GM18951 (cell line): ENCODE data around the gene PRPF8.

Source experiments
- POLR2A ChIP-seq: IDR thresholded peaks from 4 replicates; pipeline ENCODE4 v1.6.1; 2011; ENCODE audit warnings: mild to moderate bottlenecking; ENCODE audit not compliant: insufficient read length, insufficient read depth; ENCODE audit errors: extremely low read depth
- in situ Hi-C: fragments of 300-500 bp; cut with MboI; formaldehyde crosslinking; loops from one replicate; pipeline ENCODE4 v1.12.0; 2022; ENCODE audit warnings: low sequenced_read_pairs, mixed read lengths, inconsistent platforms; ENCODE audit not compliant: unreplicated experiment

PRPF8 gene

DNA sequence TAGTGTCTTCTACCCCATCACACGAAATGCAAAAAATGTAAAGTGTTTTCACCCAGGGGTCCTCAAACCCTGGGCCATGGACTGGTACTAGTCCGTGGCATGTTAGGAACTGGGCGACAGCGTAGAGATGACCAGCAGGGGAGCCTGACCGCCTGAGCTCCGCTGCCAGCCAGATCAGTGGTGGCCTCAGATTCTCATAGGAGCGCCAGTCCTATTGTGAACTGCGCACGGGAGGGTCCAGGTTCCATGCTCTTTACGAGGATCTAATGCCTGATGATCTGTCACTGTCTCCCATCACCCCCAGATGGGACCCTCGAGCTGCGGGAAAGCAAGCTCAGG is 43.6 kb downstream of the PRPF8 start:
- in situ Hi-C loops = no loop called here
- TF ChIP-seq POLR2A = no peak

DNA sequence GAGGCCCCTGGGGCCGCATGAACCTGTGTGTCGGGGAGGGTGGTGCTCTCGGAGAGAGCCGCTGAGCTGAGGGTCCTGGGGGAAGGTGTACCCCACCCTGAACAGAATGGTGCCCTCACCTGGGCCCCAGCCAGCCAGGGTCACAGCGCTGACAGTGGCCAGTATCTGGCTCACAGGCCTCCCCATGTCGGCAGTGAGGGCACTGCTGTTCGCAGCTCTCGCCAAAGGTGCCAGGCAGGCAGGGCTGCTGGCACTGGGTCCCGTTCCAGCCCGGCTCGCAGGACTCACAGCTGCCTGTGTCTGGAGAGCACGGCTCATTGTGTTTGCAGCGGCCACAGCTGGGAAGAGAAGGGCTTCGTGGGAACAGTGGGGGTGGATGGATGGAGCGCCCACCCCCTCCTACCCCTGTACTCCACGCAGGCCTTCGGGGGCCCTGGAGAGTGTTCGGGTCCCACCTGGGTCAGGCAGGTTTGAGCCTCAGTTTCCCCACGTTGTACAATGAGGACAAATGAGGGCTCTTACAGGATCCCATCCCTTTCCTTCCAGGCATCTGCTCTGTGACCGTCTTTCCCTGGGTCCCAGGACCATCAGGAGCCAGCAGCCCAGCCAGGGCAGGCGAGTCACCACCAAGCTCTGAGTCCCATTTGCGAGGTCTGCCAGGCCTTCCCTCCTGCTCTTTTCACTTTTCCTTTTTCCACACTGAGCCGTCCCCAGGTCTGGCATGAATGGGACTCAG is 44.2 kb downstream of the PRPF8 start:
- in situ Hi-C loops = no loop called here

GRCh38 chr17:1639549-1640180 is 45.0 kb downstream of the PRPF8 start:
- TF ChIP-seq POLR2A = no peak
- in situ Hi-C loops = loop anchor here (10.0 kb wide), 1 partner anchor 65 kb away; no protein-coding TSS in a partner anchor

More for the DNA sequence above, 44.2 kb downstream of the PRPF8 start:
- no peak for TF ChIP-seq POLR2A

GRCh38 chr17:1638624-1639300 is 45.9 kb downstream of the PRPF8 start:
- TF ChIP-seq POLR2A = no peak
- in situ Hi-C loops = loop anchor here (10.0 kb wide), 1 partner anchor 64 kb away; no protein-coding TSS in a partner anchor

GRCh38 chr17:1638171-1638590 is 46.5 kb downstream of the PRPF8 start:
- in situ Hi-C loops = loop anchor here (10.0 kb wide), 1 partner anchor 63 kb away; no protein-coding TSS in a partner anchor
- no peak for TF ChIP-seq POLR2A

- TF ChIP-seq POLR2A = no peak
- in situ Hi-C loops = loop anchor here (10.0 kb wide), 1 partner anchor 62 kb away; no protein-coding TSS in a partner anchor
These were observed 47.9 kb downstream of the PRPF8 start for GRCh38 chr17:1636732-1637285.

- in situ Hi-C loops = loop anchor here (10.0 kb wide), 1 partner anchor 61 kb away; no protein-coding TSS in a partner anchor
- no peak for TF ChIP-seq POLR2A
These were observed 48.8 kb downstream of the PRPF8 start for GRCh38 chr17:1635675-1636465.

GRCh38 chr17:1634841-1635650 is 49.6 kb downstream of the PRPF8 start:
- in situ Hi-C loops = loop anchor here (10.0 kb wide), 1 partner anchor 60 kb away; no protein-coding TSS in a partner anchor
- no peak for TF ChIP-seq POLR2A

GRCh38 chr17:1630662-1631061 is 54.0 kb downstream of the PRPF8 start:
- in situ Hi-C loops = loop anchor here (10.0 kb wide), 1 partner anchor 56 kb away; no protein-coding TSS in a partner anchor
- TF ChIP-seq POLR2A = no peak

DNA sequence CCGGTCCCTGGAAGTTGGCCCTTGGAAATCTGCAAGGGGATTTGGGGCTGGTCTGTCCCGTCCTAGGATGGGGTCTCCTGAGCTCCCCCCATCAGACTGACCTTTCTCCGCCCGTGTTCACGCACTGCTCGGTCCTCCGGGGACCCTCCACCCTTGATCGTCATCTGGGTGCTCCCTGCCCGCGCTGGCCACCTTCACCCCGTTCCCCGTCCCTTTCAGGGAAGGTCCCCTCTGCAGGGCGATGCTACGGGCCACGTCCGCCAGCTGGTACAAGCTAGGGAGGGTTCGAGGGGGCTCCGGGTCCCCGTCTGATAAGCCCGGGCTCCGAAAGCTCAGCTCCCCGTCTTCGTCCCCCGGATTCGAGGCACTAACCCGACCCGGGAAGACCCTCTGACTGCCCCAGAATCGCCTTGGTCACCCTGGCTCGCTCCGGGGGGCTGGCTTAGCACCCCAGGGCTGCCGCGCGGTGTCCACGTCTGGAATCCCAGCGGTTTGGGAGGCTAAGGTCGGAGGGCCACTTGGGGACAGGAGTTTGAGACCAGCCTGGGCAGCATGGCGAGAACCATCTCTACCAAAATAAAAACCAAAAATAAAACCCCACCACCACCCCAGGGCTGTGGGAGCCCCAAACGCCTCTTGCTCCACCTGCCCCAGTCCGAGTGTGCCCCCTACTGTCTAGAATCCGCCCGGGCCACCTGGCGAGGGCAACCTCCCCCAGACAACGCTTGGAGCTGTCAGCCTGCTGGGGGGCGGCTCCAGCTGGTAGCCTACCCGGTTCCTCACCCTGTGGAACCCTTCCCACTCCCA is 55.0 kb downstream of the PRPF8 start:
- no peak for TF ChIP-seq POLR2A
- in situ Hi-C loops = loop anchor here (5.0 to 10.0 kb wide), 2 partner anchors 37 to 55 kb away; no protein-coding TSS in a partner anchor
